A549 (cell line): ENCODE data around the gene NRDE2. TPM values are rescaled to one million over a fixed set of nuclear protein-coding genes. Genes with fewer than 3 reads are reported as not detected.

ENCODE experiments used
- ATAC-seq, 2 experiments: fragments of 200-7000 bp in 1 of 2; fragments of >200 bp in 1 of 2; cut with Nextera tagmentation in 1 of 2; cut with Tn5 transposase in 1 of 2; 3 replicates each; pipeline versions ENCODE4 v1.8.0 to v1.9.1; 2018 to 2020; ENCODE audit warnings: mild to moderate bottlenecking in 1 of 2, moderate library complexity in 1 of 2
- CTCF ChIA-PET: fragments of 300-600 bp; sonication (Branson Sonifier 250); formaldehyde crosslinking; extraction: SDS; loops from one replicate; lab custom pipeline; 2021; ENCODE audit warnings: antibody characterized with exemption, inconsistent platforms; lab: Yijun Ruan, JAX
- POLR2A ChIA-PET: fragments of 350-600 bp; formaldehyde crosslinking; extraction: SDS; loops from one replicate; lab custom pipeline; 2021; ENCODE audit warnings: antibody characterized with exemption, inconsistent platforms; lab: Yijun Ruan, JAX
- DNase-seq, 2 experiments: peaks; one replicate each; pipeline versions ENCODE4 v3.0.0 to v3.0.0-alpha.2; 2011 to 2016; ENCODE audit warnings: low read depth in 1 of 2, low spot score in 1 of 2
- FAIRE-seq: peaks from 2 replicates; lab custom pipeline; 2011; peaks lifted over from hg19 to GRCh38; lab: Jason Lieb, UNC
- H3K27ac ChIP-seq, 2 experiments: fragments of >200 bp; sonication (Bioruptor Twin); formaldehyde crosslinking; 3 replicates each; pipeline ENCODE4 v1.5.1; 2016 to 2017
- H3K4me1 ChIP-seq: fragments of >200 bp; sonication (Bioruptor Twin); formaldehyde crosslinking; 3 replicates; pipeline ENCODE4 v1.6.1; 2016
- H3K4me2 ChIP-seq: fragments of >200 bp; sonication (Bioruptor Twin); formaldehyde crosslinking; 3 replicates; pipeline ENCODE4 v1.6.1; 2016
- H3K4me3 ChIP-seq: fragments of >200 bp; sonication (Bioruptor Twin); formaldehyde crosslinking; 3 replicates; pipeline ENCODE4 v1.5.1; 2016
- H3K9me3 ChIP-seq: fragments of >200 bp; sonication (Bioruptor Twin); formaldehyde crosslinking; 3 replicates; pipeline ENCODE4 v1.6.1; 2016
- CEBPB ChIP-seq, 2 experiments: fragments of >200 bp in 1 of 2; sonication (Bioruptor Twin) in 1 of 2; formaldehyde crosslinking in 1 of 2; IDR thresholded peaks; 2 replicates each; pipeline ENCODE4 v1.6.1; 2012 to 2016
- EP300 ChIP-seq, 2 experiments: fragments of >200 bp; sonication (Bioruptor Twin); formaldehyde crosslinking; IDR thresholded peaks; 2 replicates in 1 of 2; 3 replicates in 1 of 2; pipeline ENCODE4 v1.6.1; 2016 to 2017
- ESRRA ChIP-seq: fragments of 150-350 bp; IDR thresholded peaks from 2 replicates; pipeline ENCODE4 v1.6.1; 2014; ENCODE audit warnings: mild to moderate bottlenecking, low read length, borderline replicate concordance
- FOSB ChIP-seq: fragments of 250-450 bp; sonication (Bioruptor Pico); IDR thresholded peaks from 2 replicates; pipeline ENCODE4 v1.5.0; 2020; ENCODE audit warnings: mild to moderate bottlenecking, moderate library complexity
- GATA3 ChIP-seq: IDR thresholded peaks from 2 replicates; pipeline ENCODE4 v1.6.1; 2012; ENCODE audit warnings: borderline replicate concordance
- HDAC2 ChIP-seq: fragments of 200-600 bp; sonication (generic); IDR thresholded peaks from 2 replicates; pipeline ENCODE4 v1.6.1; 2016
- HEYL ChIP-seq: fragments of 250-450 bp; sonication (Bioruptor Pico); IDR thresholded peaks from 2 replicates; pipeline ENCODE4 v1.8.0; 2021; ENCODE audit warnings: mild to moderate bottlenecking, moderate library complexity
- JUN ChIP-seq, 2 experiments: fragments of >200 bp; sonication (Bioruptor Twin); formaldehyde crosslinking; IDR thresholded peaks; 2 replicates in 1 of 2; 3 replicates in 1 of 2; pipeline ENCODE4 v1.6.1; 2016 to 2017
- KDM1A ChIP-seq: fragments of 200-600 bp; sonication (generic); IDR thresholded peaks from 2 replicates; pipeline ENCODE4 v1.6.1; 2016; ENCODE audit warnings: low read depth, mild to moderate bottlenecking
- MAFK ChIP-seq: fragments of 450-650 bp; IDR thresholded peaks from 2 replicates; pipeline ENCODE4 v1.6.1; 2014; ENCODE audit not compliant: partially characterized antibody
- MAZ ChIP-seq: fragments of 150-350 bp; IDR thresholded peaks from 2 replicates; pipeline ENCODE4 v1.6.1; 2014; ENCODE audit warnings: antibody characterized with exemption, low read depth, low read length, borderline replicate concordance
- NFE2L2 ChIP-seq: fragments of 150-350 bp; conservative IDR thresholded peaks from 2 replicates; pipeline ENCODE4 v1.6.1; 2014; ENCODE audit warnings: low read length
- NPAS2 ChIP-seq: fragments of 250-450 bp; sonication (Bioruptor Pico); IDR thresholded peaks from 2 replicates; pipeline ENCODE4 v1.8.0; 2022; ENCODE audit warnings: mild to moderate bottlenecking, moderate library complexity, borderline replicate concordance
- POLR2AphosphoS2 ChIP-seq: conservative IDR thresholded peaks from 2 replicates; pipeline ENCODE4 v1.6.1; 2012; ENCODE audit warnings: low read length, improper control_type of control experiment, inconsistent platforms
- RFX5 ChIP-seq: fragments of 450-650 bp; IDR thresholded peaks from 2 replicates; pipeline ENCODE4 v1.7.1; 2014; ENCODE audit warnings: antibody characterized with exemption, mild to moderate bottlenecking, moderate library complexity
- SMC3 ChIP-seq: fragments of >200 bp; sonication (Bioruptor Twin); formaldehyde crosslinking; IDR thresholded peaks from 3 replicates; pipeline ENCODE4 v1.6.1; 2018; ENCODE audit warnings: inconsistent platforms
- SREBF2 ChIP-seq: fragments of 450-650 bp; IDR thresholded peaks from 2 replicates; pipeline ENCODE4 v1.6.1; 2014; ENCODE audit warnings: mild to moderate bottlenecking, moderate library complexity
- TFCP2L1 ChIP-seq: fragments of 250-450 bp; sonication (Bioruptor Pico); IDR thresholded peaks from 2 replicates; pipeline ENCODE4 v1.5.0; 2021; ENCODE audit warnings: mild to moderate bottlenecking
- ZC3H11A ChIP-seq: fragments of 450-650 bp; IDR thresholded peaks from 2 replicates; pipeline ENCODE4 v1.6.1; 2014; ENCODE audit warnings: antibody characterized with exemption, mild to moderate bottlenecking
- ZFP36 ChIP-seq: fragments of 450-650 bp; IDR thresholded peaks from 2 replicates; pipeline ENCODE4 v1.6.1; 2014; ENCODE audit warnings: borderline replicate concordance; ENCODE audit not compliant: partially characterized antibody
- ZSCAN20 ChIP-seq: fragments of 250-450 bp; sonication (Bioruptor Pico); IDR thresholded peaks from 2 replicates; pipeline ENCODE4 v1.8.0; 2022; ENCODE audit warnings: mild to moderate bottlenecking, moderate library complexity
- WGBS: methylation state at CpG from one replicate; pipeline ENCODE4 v1.1.6; 2017; ENCODE audit errors: missing lambda C conversion rate; 5-methylcytosine and 5-hydroxymethylcytosine counted together
- polyA plus RNA-seq, 4 experiments: library from polyadenylated mRNA; depleted of rRNA in 3 of 4; stranded (reverse); fragments of >200 nt; fragmentation: RNase III in 1 of 4; extraction: RNeasy Plus Mini Kit Qiagen cat#74134 plus additional on column Dnase treatment in 1 of 4; gene quantifications; 2 replicates in 3 of 4; 3 replicates in 1 of 4; pipeline ENCODE4 v1.2.3, GENCODE V29; 2011 to 2017
- TF ChIP-seq, protein P1 (sequence below): IDR thresholded peaks from 2 replicates; pipeline ENCODE4 v1.6.1; 2012
- TF ChIP-seq, protein P2 (sequence below): fragments of 450-650 bp; IDR thresholded peaks from 2 replicates; pipeline ENCODE4 v1.6.1; 2014; ENCODE audit warnings: antibody characterized with exemption
- TF ChIP-seq, protein P3 (sequence below): fragments of >200 bp; sonication (Bioruptor Twin); formaldehyde crosslinking; IDR thresholded peaks from 2 replicates; pipeline ENCODE4 v1.6.1; 2016
- TF ChIP-seq, protein P4 (sequence below): fragments of 200-600 bp; sonication (generic); IDR thresholded peaks from 2 replicates; pipeline ENCODE4 v1.6.1; 2016; ENCODE audit warnings: antibody characterized with exemption, mild to moderate bottlenecking, moderate library complexity

Gene NRDE2
- polyA plus RNA-seq, 2 of the 4 experiments (the other 2 are of a cell fraction) = 11.6 to 12.7 TPM

DNA sequence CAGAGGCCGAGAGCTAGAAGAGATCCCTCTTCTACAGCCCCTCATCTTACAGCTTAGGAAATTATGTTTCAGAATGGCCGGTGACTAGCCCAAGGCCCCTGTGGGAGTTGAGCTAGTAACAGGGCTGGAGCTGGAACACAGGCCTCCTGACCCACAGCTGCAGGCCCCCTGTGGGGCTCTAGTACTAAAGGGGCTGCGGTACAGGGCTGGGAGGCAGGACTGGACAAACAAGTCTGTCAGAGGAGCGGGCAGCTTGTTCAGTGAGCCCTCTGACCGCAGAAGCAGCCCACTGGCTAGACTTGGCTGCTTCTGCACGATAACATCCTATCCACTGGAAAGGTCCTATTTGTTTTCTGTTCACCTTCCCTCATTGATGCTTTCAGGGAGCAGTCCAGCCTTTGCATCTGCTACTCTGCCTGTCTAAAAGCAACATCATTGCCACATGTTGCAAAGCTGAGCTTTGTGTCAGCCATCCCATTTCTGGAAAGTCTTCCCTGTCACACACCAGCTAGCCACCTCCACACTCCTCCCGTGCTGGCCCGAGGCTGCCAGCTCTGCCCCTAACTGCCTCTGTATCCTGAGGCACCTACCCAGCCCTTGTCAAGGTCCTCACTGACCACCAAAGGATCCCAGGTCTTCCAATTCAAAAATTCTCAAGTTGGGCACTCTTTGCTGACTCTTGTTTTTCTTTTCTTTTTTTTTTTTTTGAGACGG lies 65.1 kb downstream of the NRDE2 start:
- Histone ChIP-seq H3K9me3 (no peaks in the 10 kb centered on the region), H3K4me1 (no peaks in the 10 kb centered on the region), H3K4me2 (no peak overlapping the region), H3K27ac (no peak overlapping the region), H3K4me3 (no peak overlapping the region)
- no peak for DNase-seq
- ChIA-PET CTCF (interaction anchor here (0.8 to 2.0 kb wide), 6 partner anchors 12 to 492 kb away, joined by 3 to 5 read pairs (median 3); no protein-coding TSS in a partner anchor), POLR2A (interaction anchor here (0.6 to 1.0 kb wide), 3 partner anchors 10 to 1490 kb away, joined by 3 to 4 read pairs (median 4); partner anchors contain the start of genes PSMC1 and TDP1)
- TF ChIP-seq JUN (IDR thresholded peaks at IDR 0.05) (no peak), SMC3 (no peak), NFE2L2 (no peak), TFCP2L1 (CRISPR knock-in tag) (no peak), KDM1A (no peak), FOSB (CRISPR knock-in tag) (no peak), NPAS2 (no peak), ZC3H11A (no peak), MAZ (no peak), EP300 (IDR thresholded peaks at IDR 0.05) (no peak), POLR2AphosphoS2 (no peak), GATA3 (no peak)
- TF ChIP-seq, protein P1, sequence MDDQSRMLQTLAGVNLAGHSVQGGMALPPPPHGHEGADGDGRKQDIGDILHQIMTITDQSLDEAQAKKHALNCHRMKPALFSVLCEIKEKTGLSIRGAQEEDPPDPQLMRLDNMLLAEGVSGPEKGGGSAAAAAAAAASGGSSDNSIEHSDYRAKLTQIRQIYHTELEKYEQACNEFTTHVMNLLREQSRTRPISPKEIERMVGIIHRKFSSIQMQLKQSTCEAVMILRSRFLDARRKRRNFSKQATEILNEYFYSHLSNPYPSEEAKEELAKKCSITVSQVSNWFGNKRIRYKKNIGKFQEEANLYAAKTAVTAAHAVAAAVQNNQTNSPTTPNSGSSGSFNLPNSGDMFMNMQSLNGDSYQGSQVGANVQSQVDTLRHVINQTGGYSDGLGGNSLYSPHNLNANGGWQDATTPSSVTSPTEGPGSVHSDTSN = no peak
- TF ChIP-seq, protein P2, sequence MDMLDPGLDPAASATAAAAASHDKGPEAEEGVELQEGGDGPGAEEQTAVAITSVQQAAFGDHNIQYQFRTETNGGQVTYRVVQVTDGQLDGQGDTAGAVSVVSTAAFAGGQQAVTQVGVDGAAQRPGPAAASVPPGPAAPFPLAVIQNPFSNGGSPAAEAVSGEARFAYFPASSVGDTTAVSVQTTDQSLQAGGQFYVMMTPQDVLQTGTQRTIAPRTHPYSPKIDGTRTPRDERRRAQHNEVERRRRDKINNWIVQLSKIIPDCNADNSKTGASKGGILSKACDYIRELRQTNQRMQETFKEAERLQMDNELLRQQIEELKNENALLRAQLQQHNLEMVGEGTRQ = no peak
- TF ChIP-seq, protein P3, sequence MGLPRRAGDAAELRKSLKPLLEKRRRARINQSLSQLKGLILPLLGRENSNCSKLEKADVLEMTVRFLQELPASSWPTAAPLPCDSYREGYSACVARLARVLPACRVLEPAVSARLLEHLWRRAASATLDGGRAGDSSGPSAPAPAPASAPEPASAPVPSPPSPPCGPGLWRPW = no peak
- FAIRE-seq = no peak
- 91% methylated on average over 8 of the region's 9 CpGs for WGBS
- ATAC-seq = peak; percentile 30 to 32; a peak in 3 of 6 replicates

DNA sequence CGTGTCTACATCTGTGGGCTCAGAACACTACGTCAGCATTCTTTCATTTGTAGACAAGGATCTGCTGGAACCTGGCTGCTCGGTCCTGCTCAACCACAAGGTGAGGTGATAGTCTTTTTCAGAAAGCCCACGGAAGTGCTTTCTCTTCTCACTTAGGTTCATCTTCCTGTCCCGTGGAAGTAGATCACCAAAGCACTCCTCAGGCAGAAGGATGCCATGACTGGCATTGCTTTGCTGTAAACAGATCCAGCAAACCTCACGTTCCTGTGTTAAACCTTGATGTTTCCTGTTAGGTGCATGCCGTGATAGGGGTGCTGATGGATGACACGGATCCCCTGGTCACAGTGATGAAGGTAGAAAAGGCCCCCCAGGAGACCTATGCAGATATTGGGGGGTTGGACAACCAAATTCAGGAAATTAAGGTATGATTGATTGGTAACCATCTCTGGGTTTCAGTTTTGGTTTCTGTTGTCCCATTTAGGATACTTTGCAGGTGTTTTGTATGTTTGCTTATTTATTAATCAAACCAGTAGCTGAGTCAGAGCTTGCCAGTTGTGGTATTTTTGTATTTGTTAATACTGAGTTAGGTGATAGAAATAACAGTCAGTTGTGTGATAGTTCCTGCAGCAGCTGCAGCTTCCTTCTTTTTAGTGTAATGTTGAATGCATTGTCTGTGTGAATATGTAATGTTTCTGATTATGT lies 67.8 kb downstream of the NRDE2 start:
- FAIRE-seq (no peak), DNase-seq (no peak)
- TF ChIP-seq MAFK (peak; percentile 53), POLR2AphosphoS2 (no peak), NFE2L2 (no peak)
- TF ChIP-seq, all 56 proteins: peak for 1
- H3K9me3 ChIP-seq = no peaks in the 10 kb centered on the region
- no peak for ATAC-seq
- 80% methylated on average over 8 of the region's 8 CpGs for WGBS
- H3K4me3 ChIP-seq = no peak overlapping the region
- no peak overlapping the region for H3K27ac ChIP-seq
- H3K4me1 ChIP-seq = no peaks in the 10 kb centered on the region
- ChIA-PET POLR2A (interaction anchor here (1.6 kb wide), 1 partner anchor 8 kb away, joined by 6 read pairs; the partner anchor contains the start of gene PSMC1), CTCF (interaction anchor here (1.3 to 1.4 kb wide), 2 partner anchors 11 to 34 kb away, joined by 3 read pairs; no protein-coding TSS in a partner anchor)
- H3K4me2 ChIP-seq = no peak overlapping the region

DNA sequence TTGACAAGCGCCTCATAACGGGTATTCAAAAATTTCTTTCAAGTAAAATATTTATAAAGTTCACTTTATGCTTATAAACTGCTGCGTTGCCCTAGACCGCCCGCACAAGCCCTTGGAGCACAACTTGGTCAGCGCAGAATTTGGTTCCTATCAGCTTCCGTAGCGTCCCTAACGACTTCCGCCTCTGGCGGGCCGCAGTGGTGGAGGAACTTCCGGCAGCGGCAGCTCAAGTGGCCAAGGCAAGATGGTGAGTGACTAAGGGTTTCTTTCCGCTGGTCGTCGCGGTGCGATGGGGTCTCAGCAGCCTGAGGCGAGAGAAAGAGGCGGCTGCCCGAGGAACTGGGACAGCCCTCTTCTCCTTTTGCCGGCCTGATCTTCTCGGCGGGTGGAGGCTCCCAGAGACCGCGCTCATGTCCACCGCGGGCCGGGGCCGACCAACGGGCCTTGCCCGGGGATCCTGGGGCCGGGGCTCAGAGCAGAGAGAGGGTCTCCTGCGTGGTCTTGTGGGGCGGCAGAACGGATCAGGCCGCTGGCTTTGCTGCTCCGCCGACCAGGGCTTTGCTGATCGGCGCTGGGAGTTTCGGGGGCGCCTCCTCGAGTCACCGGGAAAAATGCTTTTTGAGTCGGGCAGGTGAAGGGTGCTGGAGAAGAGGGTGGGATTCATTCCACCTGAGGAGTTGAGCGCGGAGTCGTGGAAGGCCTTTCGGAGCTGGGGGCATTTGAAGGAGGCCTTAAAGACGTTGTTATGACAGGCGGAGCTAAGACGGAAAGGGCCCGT lies 75.2 kb downstream of the NRDE2 start, which contains the start of gene PSMC1:
Gene PSMC1 (plus strand): TSS at position 200 of the 778 bp plus-strand sequence. CDS start 45 bp downstream, at position 245.
- ChIA-PET POLR2A (interaction anchor here (0.7 to 1.1 kb wide), 4 partner anchors 8 to 103 kb away, joined by 3 to 6 read pairs (median 4); no protein-coding TSS in a partner anchor), CTCF (interaction anchor here (0.6 to 2.3 kb wide), 6 partner anchors 21 to 283 kb away, joined by 3 to 10 read pairs (median 3); no protein-coding TSS in a partner anchor)
- FAIRE-seq = no peak
- DNase-seq = peak; percentile 83 to 96
- 1% methylated on average over 41 of the region's 55 CpGs for WGBS
- H3K4me2 ChIP-seq = peak within 1 kb of the TSS; percentile 97
- peak; percentile 98 to 99 for ATAC-seq
- no peaks in the 10 kb centered on the region for H3K9me3 ChIP-seq
- H3K4me3 ChIP-seq = peak within 1 kb of the TSS; percentile 98
- H3K4me1 ChIP-seq = peaks cover 16% of the 10 kb centered on the region; the same call in 2 of the 3 replicates
- peak within 1 kb of the TSS; percentile 94 to 97 for H3K27ac ChIP-seq
- TF ChIP-seq, protein P4, sequence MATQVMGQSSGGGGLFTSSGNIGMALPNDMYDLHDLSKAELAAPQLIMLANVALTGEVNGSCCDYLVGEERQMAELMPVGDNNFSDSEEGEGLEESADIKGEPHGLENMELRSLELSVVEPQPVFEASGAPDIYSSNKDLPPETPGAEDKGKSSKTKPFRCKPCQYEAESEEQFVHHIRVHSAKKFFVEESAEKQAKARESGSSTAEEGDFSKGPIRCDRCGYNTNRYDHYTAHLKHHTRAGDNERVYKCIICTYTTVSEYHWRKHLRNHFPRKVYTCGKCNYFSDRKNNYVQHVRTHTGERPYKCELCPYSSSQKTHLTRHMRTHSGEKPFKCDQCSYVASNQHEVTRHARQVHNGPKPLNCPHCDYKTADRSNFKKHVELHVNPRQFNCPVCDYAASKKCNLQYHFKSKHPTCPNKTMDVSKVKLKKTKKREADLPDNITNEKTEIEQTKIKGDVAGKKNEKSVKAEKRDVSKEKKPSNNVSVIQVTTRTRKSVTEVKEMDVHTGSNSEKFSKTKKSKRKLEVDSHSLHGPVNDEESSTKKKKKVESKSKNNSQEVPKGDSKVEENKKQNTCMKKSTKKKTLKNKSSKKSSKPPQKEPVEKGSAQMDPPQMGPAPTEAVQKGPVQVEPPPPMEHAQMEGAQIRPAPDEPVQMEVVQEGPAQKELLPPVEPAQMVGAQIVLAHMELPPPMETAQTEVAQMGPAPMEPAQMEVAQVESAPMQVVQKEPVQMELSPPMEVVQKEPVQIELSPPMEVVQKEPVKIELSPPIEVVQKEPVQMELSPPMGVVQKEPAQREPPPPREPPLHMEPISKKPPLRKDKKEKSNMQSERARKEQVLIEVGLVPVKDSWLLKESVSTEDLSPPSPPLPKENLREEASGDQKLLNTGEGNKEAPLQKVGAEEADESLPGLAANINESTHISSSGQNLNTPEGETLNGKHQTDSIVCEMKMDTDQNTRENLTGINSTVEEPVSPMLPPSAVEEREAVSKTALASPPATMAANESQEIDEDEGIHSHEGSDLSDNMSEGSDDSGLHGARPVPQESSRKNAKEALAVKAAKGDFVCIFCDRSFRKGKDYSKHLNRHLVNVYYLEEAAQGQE = no peak; the same call in 1 of the 2 replicates
- TF ChIP-seq EP300 (IDR thresholded peaks at IDR 0.05) (no peak), SREBF2 (no peak), HEYL (CRISPR knock-in tag) (no peak), ESRRA (no peak), ZSCAN20 (no peak), RFX5 (no peak), HDAC2 (no peak), ZFP36 (no peak), CEBPB (IDR thresholded peaks at IDR 0.05) (no peak), JUN (IDR thresholded peaks at IDR 0.05) (peak; percentile 76 to 88; a peak in 4 of 5 replicates)
